Left ventricle myocardium inferior (tissue), 1 donor: ENCODE measurements around the gene NPC1. TPM values are rescaled to one million over a fixed set of nuclear protein-coding genes. Genes with fewer than 3 reads are reported as not detected.
A peak's percentile ranks its signal among the peaks of the same experiment; 100 is the strongest.
"Not testable (repeated sequence)": the region's sequence is repeated elsewhere in the genome, so short reads cannot be mapped to it uniquely, and the experiment has no call there.

Experiments used
- DNase-seq: peaks from one replicate; pipeline ENCODE4 v3.0.0-alpha.2; 2020
- H3K27ac ChIP-seq: fragments of 200-600 bp; replicated peaks from 2 replicates; pipeline ENCODE4 v1.8.0; 2021
- H3K27me3 ChIP-seq: fragments of 200-600 bp; 2 replicates; pipeline ENCODE4 v1.8.0; 2021; ENCODE audit warnings: low read depth
- H3K36me3 ChIP-seq: fragments of 200-600 bp; 2 replicates; pipeline ENCODE4 v1.8.0; 2021
- H3K4me1 ChIP-seq: fragments of 200-600 bp; 2 replicates; pipeline ENCODE4 v1.8.0; 2021
- H3K4me3 ChIP-seq: fragments of 200-600 bp; 2 replicates; pipeline ENCODE4 v1.8.0; 2021; ENCODE audit warnings: mild to moderate bottlenecking, moderate library complexity
- H3K9me3 ChIP-seq: fragments of 200-600 bp; replicated peaks from 2 replicates; pipeline ENCODE4 v1.8.0; 2021
- CTCF ChIP-seq: fragments of 200-600 bp; IDR thresholded peaks from 2 replicates; pipeline ENCODE4 v1.8.0; 2021; ENCODE audit warnings: antibody characterized with exemption, mild to moderate bottlenecking, borderline replicate concordance
- intact Hi-C: fragments of 100-400 bp; cut with micrococcal nuclease; formaldehyde crosslinking; loops from one replicate; pipeline ENCODE4 v1.11.0; 2022
- total RNA-seq: library from RNA; stranded (reverse); fragmentation: NEBNext Ultra II Directional; extraction: Animal tissue kit (Norgen Biotek cat#: 25700); gene quantifications from one replicate; pipeline ENCODE4 v1.2.1, GENCODE V29; 2021
- donor health status: DM: no; HTN: yes; CAD: no; lungs with severe emphysema.

Gene NPC1
- total RNA-seq, 1 donor from 2014 or later = 10.3 TPM

- Histone ChIP-seq H3K36me3 (peaks cover 9% of the 10 kb centered on the region), H3K4me1 (peaks cover 57% of the 10 kb centered on the region), H3K9me3 (no peaks in the 10 kb centered on the region), H3K4me3 (no peak overlapping the region), H3K27me3 (no peaks in the 10 kb centered on the region), H3K27ac (no peak overlapping the region)
- no peak for TF ChIP-seq CTCF
- no peak for DNase-seq
- intact Hi-C loops = no loop called here
These were observed 7.2 kb downstream of the NPC1 start for GRCh38 chr18:23578891-23579653.

GRCh38 chr18:23578067-23578701 is 8.1 kb downstream of the NPC1 start:
- Histone ChIP-seq H3K4me3 (no peak overlapping the region), H3K27ac (no peak overlapping the region), H3K4me1 (peaks cover 57% of the 10 kb centered on the region), H3K27me3 (no peaks in the 10 kb centered on the region), H3K36me3 (peaks cover 9% of the 10 kb centered on the region), H3K9me3 (no peaks in the 10 kb centered on the region)
- TF ChIP-seq CTCF = no peak
- intact Hi-C loops = no loop called here
- no peak for DNase-seq

DNA sequence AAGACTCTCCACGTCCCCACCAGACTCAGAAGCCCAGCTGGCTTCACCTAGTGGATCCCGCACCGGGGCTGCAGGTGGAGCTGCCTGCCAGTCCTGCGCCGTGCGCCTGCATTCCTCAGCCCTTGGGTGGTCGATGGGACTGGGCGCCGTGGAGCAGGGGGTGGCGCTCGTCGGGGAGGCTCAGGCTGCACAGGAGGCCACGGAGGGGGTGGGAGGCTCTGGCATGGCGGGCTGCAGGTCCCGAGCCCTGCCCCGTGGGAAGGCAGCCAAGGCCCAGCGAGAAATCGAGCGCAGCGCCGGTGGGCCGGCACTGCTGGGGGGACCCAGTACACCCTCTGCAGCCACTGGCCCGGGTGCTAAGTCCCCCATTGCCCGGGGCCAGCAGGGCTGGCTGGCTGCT is 8.8 kb downstream of the NPC1 start:
- H3K36me3 ChIP-seq, H3K4me3 ChIP-seq, H3K9me3 ChIP-seq: not testable (repeated sequence)

DNA sequence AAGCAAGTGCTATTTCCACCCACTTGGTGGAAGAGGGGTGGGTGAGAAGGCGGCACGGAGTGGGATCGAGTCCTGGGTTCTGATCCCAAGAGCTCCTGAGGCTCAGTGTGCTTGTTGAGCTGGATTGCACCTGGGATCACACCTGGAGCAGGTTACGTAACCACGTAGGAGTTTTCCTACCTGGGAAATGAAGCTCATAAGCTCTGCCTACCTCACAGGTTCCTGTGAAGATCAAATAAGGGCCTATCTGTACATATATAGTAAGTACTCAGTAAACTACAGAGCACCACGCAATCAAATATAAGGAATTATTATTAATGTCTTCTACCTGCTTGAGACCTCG is 11.0 kb downstream of the NPC1 start:
- intact Hi-C loops = no loop called here
- H3K27ac ChIP-seq = peak overlapping the region; percentile 7
- H3K36me3 ChIP-seq = peaks cover 21% of the 10 kb centered on the region
- no peaks in the 10 kb centered on the region for H3K9me3 ChIP-seq
- DNase-seq = no peak
- TF ChIP-seq CTCF = no peak
- peaks cover 58% of the 10 kb centered on the region for H3K4me1 ChIP-seq
- no peak overlapping the region for H3K4me3 ChIP-seq
- H3K27me3 ChIP-seq = no peaks in the 10 kb centered on the region

More for the DNA sequence above, 8.8 kb downstream of the NPC1 start:
- H3K27me3 ChIP-seq, DNase-seq, H3K27ac ChIP-seq, intact Hi-C loops: not testable (repeated sequence)
- H3K4me1 ChIP-seq = peaks cover 59% of the 10 kb centered on the region

- Histone ChIP-seq H3K27me3 (no peaks in the 10 kb centered on the region), H3K4me1 (peaks cover 54% of the 10 kb centered on the region), H3K4me3 (no peak overlapping the region), H3K9me3 (no peaks in the 10 kb centered on the region), H3K36me3 (peaks cover 26% of the 10 kb centered on the region), H3K27ac (peak overlapping the region; percentile 7)
- no peak for TF ChIP-seq CTCF
- DNase-seq = no peak
- intact Hi-C loops = no loop called here
These were observed 11.5 kb downstream of the NPC1 start for GRCh38 chr18:23574611-23575308.
